ENCODE results near the gene GPT2.

Gene GPT2

GRCh38 chr16:46904471-46904870 is 20.3 kb downstream of the GPT2 start:
- Histone ChIP-seq H3K36me3 (ENCODE audit: control insufficient read depth, insufficient read depth, low read length) (peaks cover 31% of the 10 kb centered on the region), H3K9ac (ENCODE audit: low read depth, low read length) (no peak overlapping the region), H3K27me3 (ENCODE audit: control insufficient read depth, insufficient read depth, low read length) (no peaks in the 10 kb centered on the region), H3K4me1 (ENCODE audit: control insufficient read depth, insufficient read depth, low read length) (no peaks in the 10 kb centered on the region), H3K9me3 (ENCODE audit: control insufficient read depth, insufficient read depth, low read length) (no peaks in the 10 kb centered on the region), H3K4me3 (ENCODE audit: low read depth, low read length) (no peak overlapping the region)

- Histone ChIP-seq H3K9me3 (ENCODE audit: control insufficient read depth, insufficient read depth, low read length) (no peaks in the 10 kb centered on the region), H3K27me3 (ENCODE audit: control insufficient read depth, insufficient read depth, low read length) (no peaks in the 10 kb centered on the region), H3K36me3 (ENCODE audit: control insufficient read depth, insufficient read depth, low read length) (peaks cover 27% of the 10 kb centered on the region), H3K9ac (ENCODE audit: low read depth, low read length) (no peak overlapping the region), H3K4me1 (ENCODE audit: control insufficient read depth, insufficient read depth, low read length) (no peaks in the 10 kb centered on the region), H3K4me3 (ENCODE audit: low read depth, low read length) (no peak overlapping the region)
Measured at GRCh38 chr16:46906360-46907060, 22.3 kb downstream of the GPT2 start.

DNA sequence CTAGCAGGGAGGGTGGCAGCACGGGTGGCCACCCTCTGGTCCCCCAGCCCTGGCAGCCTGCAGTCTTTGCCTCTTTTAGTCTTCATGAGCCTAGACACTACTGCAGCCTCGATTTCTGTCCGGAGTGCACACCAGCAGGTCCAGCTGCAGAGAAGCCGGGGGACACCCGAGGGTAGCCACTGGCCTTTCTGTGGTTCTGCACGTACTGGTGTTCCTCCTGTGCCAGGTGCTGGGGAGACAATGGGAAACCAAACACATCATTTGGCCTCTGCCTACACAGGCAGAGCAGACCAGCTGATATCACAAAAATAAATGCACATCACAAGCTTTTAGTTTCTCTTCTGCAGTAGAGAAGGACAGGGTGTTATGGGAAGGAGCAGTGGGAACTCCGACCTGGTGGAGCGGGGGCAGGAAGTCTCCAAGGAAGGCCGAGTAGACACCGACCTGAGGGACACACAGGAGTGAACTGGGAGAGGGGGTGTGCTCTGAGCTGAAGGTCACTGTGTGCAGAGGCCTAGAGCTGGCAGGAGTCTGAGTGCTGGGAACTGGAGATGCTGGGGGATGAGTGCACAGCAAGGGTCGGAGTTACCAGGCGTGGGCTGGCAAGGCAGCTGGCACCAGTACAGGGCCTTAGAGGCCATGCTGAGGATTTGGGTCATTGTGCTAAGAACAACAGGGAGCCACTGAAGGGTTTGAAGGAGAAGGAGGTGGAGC is 23.1 kb downstream of the GPT2 start:
- no peaks in the 10 kb centered on the region for H3K9me3 ChIP-seq (ENCODE audit: control insufficient read depth, insufficient read depth, low read length)
- H3K27me3 ChIP-seq (ENCODE audit: control insufficient read depth, insufficient read depth, low read length), result no peaks in the 10 kb centered on the region
- H3K4me3 ChIP-seq (ENCODE audit: low read depth, low read length), result no peak overlapping the region
- no peaks in the 10 kb centered on the region for H3K4me1 ChIP-seq (ENCODE audit: control insufficient read depth, insufficient read depth, low read length)
- peaks cover 23% of the 10 kb centered on the region for H3K36me3 ChIP-seq (ENCODE audit: control insufficient read depth, insufficient read depth, low read length)
- no peak overlapping the region for H3K9ac ChIP-seq (ENCODE audit: low read depth, low read length)

GRCh38 chr16:46908540-46909372 is 24.6 kb downstream of the GPT2 start:
- H3K27me3 ChIP-seq (ENCODE audit: control insufficient read depth, insufficient read depth, low read length), result no peaks in the 10 kb centered on the region
- H3K36me3 ChIP-seq (ENCODE audit: control insufficient read depth, insufficient read depth, low read length), result peaks cover 33% of the 10 kb centered on the region
- H3K9ac ChIP-seq (ENCODE audit: low read depth, low read length), result no peak overlapping the region
- no peaks in the 10 kb centered on the region for H3K4me1 ChIP-seq (ENCODE audit: control insufficient read depth, insufficient read depth, low read length)
- no peaks in the 10 kb centered on the region for H3K9me3 ChIP-seq (ENCODE audit: control insufficient read depth, insufficient read depth, low read length)
- H3K4me3 ChIP-seq (ENCODE audit: low read depth, low read length), result no peak overlapping the region

DNA sequence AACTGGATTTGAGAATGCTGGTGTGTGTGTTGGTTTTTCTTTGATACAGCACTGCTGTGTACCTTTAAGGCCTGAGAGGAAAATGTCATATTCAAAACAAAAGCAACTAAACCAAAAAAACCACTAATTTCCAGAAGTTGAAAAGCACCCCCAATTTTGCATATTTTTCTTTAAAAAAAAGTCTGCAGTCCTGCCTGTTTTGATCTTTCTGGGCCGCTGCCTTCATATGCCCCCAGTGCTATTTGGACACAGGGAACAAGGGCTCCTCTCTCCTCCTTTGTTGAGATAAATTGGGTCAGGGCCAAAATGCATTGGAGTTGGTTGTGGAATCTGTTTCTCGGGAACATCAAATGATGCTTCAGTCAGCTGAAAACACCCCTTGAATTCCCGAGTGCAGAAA is 26.9 kb downstream of the GPT2 start:
- no peak overlapping the region for H3K4me3 ChIP-seq (ENCODE audit: low read depth, low read length)
- H3K27me3 ChIP-seq (ENCODE audit: control insufficient read depth, insufficient read depth, low read length), result no peaks in the 10 kb centered on the region
- H3K9ac ChIP-seq (ENCODE audit: low read depth, low read length), result no peak overlapping the region
- H3K4me1 ChIP-seq (ENCODE audit: control insufficient read depth, insufficient read depth, low read length), result no peaks in the 10 kb centered on the region
- peaks cover 44% of the 10 kb centered on the region for H3K36me3 ChIP-seq (ENCODE audit: control insufficient read depth, insufficient read depth, low read length)
- H3K9me3 ChIP-seq (ENCODE audit: control insufficient read depth, insufficient read depth, low read length), result no peaks in the 10 kb centered on the region

- Histone ChIP-seq H3K36me3 (ENCODE audit: control insufficient read depth, insufficient read depth, low read length) (peaks cover 42% of the 10 kb centered on the region), H3K4me1 (ENCODE audit: control insufficient read depth, insufficient read depth, low read length) (no peaks in the 10 kb centered on the region), H3K9ac (ENCODE audit: low read depth, low read length) (no peak overlapping the region), H3K4me3 (ENCODE audit: low read depth, low read length) (no peak overlapping the region), H3K27me3 (ENCODE audit: control insufficient read depth, insufficient read depth, low read length) (no peaks in the 10 kb centered on the region), H3K9me3 (ENCODE audit: control insufficient read depth, insufficient read depth, low read length) (no peaks in the 10 kb centered on the region)
Measured at GRCh38 chr16:46911650-46912049, 27.5 kb downstream of the GPT2 start.

GRCh38 chr16:46914556-46915201 is 30.5 kb downstream of the GPT2 start:
- no peaks in the 10 kb centered on the region for H3K4me1 ChIP-seq (ENCODE audit: control insufficient read depth, insufficient read depth, low read length)
- H3K36me3 ChIP-seq (ENCODE audit: control insufficient read depth, insufficient read depth, low read length), result peaks cover 40% of the 10 kb centered on the region
- H3K27me3 ChIP-seq (ENCODE audit: control insufficient read depth, insufficient read depth, low read length), result no peaks in the 10 kb centered on the region
- no peak overlapping the region for H3K9ac ChIP-seq (ENCODE audit: low read depth, low read length)
- H3K9me3 ChIP-seq (ENCODE audit: control insufficient read depth, insufficient read depth, low read length), result no peaks in the 10 kb centered on the region
- H3K4me3 ChIP-seq (ENCODE audit: low read depth, low read length), result no peak overlapping the region

DNA sequence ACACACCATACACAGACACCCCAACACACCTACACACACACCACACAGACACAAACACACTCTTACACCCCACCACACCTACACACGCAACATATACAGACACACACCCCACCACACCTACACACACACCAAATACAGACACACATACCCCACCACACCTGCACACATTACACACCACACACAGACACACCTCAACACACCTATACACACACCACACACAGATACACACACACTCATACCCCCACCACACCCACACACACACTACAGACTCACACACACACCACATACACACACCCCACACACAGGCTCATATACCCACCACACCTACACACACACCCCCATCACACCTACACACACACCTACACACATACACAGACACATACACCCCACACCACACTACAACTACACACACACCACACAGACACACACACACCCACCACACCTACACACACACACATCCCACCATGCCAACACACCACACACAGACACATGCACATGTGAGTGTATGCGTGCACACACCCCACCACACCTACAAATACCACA is 31.4 kb downstream of the GPT2 start:
- no peak overlapping the region for H3K4me3 ChIP-seq (ENCODE audit: low read depth, low read length)
- no peaks in the 10 kb centered on the region for H3K4me1 ChIP-seq (ENCODE audit: control insufficient read depth, insufficient read depth, low read length)
- H3K9ac ChIP-seq (ENCODE audit: low read depth, low read length), result no peak overlapping the region
- peaks cover 34% of the 10 kb centered on the region for H3K36me3 ChIP-seq (ENCODE audit: control insufficient read depth, insufficient read depth, low read length)
- no peaks in the 10 kb centered on the region for H3K27me3 ChIP-seq (ENCODE audit: control insufficient read depth, insufficient read depth, low read length)
- H3K9me3 ChIP-seq (ENCODE audit: control insufficient read depth, insufficient read depth, low read length), result no peaks in the 10 kb centered on the region

DNA sequence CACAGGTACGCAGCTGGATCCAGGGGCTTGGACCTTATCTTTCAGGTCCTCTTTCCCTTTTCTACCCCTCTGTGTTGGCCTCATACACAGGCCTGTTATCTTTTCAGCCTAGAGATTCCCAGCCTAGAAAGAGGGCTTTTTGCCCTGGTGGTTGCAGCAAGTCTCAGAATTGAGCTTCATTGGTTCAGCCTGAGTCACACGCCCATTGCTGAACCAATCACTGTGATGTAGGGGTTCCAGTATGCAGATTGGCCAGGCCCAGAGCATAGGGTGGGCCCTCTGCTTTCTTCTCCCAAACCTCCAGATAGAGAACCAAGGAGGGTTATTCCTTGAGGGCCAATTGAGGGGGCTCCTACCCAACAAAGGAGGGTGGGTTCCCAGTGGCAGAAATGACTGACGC is 32.8 kb downstream of the GPT2 start:
- Histone ChIP-seq H3K9ac (ENCODE audit: low read depth, low read length) (no peak overlapping the region), H3K9me3 (ENCODE audit: control insufficient read depth, insufficient read depth, low read length) (no peaks in the 10 kb centered on the region), H3K27me3 (ENCODE audit: control insufficient read depth, insufficient read depth, low read length) (no peaks in the 10 kb centered on the region), H3K36me3 (ENCODE audit: control insufficient read depth, insufficient read depth, low read length) (peaks cover 36% of the 10 kb centered on the region), H3K4me3 (ENCODE audit: low read depth, low read length) (no peak overlapping the region), H3K4me1 (ENCODE audit: control insufficient read depth, insufficient read depth, low read length) (no peaks in the 10 kb centered on the region)

DNA sequence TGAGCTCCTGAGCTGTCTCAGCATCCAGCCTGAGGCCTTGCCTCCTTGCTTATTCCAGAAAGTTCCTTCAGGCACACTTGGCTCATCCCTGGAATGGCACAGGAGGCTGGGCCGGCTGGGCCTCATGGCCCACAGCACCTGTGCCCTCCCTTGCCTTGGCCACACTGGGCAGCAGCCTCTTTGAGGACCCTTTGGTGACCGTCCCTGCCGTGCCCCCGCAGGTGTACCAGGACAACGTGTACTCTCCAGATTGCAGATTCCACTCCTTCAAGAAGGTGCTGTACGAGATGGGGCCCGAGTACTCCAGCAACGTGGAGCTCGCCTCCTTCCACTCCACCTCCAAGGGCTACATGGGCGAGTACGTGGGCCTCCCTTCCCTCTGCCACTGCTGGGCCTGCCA is 34.2 kb downstream of the GPT2 start:
- Histone ChIP-seq H3K4me3 (ENCODE audit: low read depth, low read length) (no peak overlapping the region), H3K4me1 (ENCODE audit: control insufficient read depth, insufficient read depth, low read length) (no peaks in the 10 kb centered on the region), H3K9ac (ENCODE audit: low read depth, low read length) (no peak overlapping the region), H3K9me3 (ENCODE audit: control insufficient read depth, insufficient read depth, low read length) (no peaks in the 10 kb centered on the region), H3K36me3 (ENCODE audit: control insufficient read depth, insufficient read depth, low read length) (peaks cover 36% of the 10 kb centered on the region), H3K27me3 (ENCODE audit: control insufficient read depth, insufficient read depth, low read length) (no peaks in the 10 kb centered on the region)
